Subcutaneous abdominal adipose tissue (tissue), 5 donors: ENCODE measurements around the gene KRT16.
A peak's percentile ranks its signal among the peaks of the same experiment; 100 is the strongest.

Experiments
- H3K27ac ChIP-seq: one replicate; pipeline ENCODE4 v1.7.0; 2013; ENCODE audit warnings: low read depth, mild to moderate bottlenecking, inconsistent platforms, low read length, moderate library complexity
- H3K27me3 ChIP-seq, 5 donors: one replicate each; pipeline ENCODE4 v1.7.0; 2013; ENCODE audit warnings: low read length in 5 of 5, inconsistent platforms in 1 of 5; ENCODE audit not compliant: control insufficient read depth in 5 of 5, insufficient read depth in 4 of 5
- H3K36me3 ChIP-seq, 5 donors: one replicate each; pipeline ENCODE4 v1.7.0; 2013; ENCODE audit warnings: low read length in 5 of 5; ENCODE audit not compliant: control insufficient read depth in 5 of 5, insufficient read depth in 5 of 5
- H3K4me1 ChIP-seq, 5 donors: one replicate each; pipeline ENCODE4 v1.7.0; 2013; ENCODE audit warnings: low read length in 5 of 5, mild to moderate bottlenecking in 3 of 5, moderate library complexity in 1 of 5; ENCODE audit not compliant: control insufficient read depth in 5 of 5, insufficient read depth in 5 of 5
- H3K4me3 ChIP-seq, 5 donors: one replicate each; pipeline ENCODE4 v1.7.0; 2013; ENCODE audit warnings: low read length in 5 of 5, low read depth in 1 of 5
- H3K9ac ChIP-seq, 5 donors: one replicate each; pipeline ENCODE4 v1.7.0; 2013; ENCODE audit warnings: low read length in 5 of 5, mild to moderate bottlenecking in 4 of 5, moderate library complexity in 3 of 5
- H3K9me3 ChIP-seq, 5 donors: one replicate each; pipeline ENCODE4 v1.7.0; 2013; ENCODE audit warnings: low read length in 5 of 5; ENCODE audit not compliant: control insufficient read depth in 5 of 5
- donor health status: healthy.
- donor health status: healthy.
- donor health status: healthy.
- donor health status: healthy.
- donor health status: healthy.

Gene KRT16

GRCh38 chr17:41653892-41654677 is 41.5 kb upstream of the KRT16 start:
- Histone ChIP-seq H3K9ac (no peak overlapping the region), H3K27ac (no peak overlapping the region), H3K4me3 (no peak overlapping the region), H3K4me1 (peaks cover 5 to 16% (median 7%) of the 10 kb centered on the region in 5 donors), H3K36me3 (no peaks in the 10 kb centered on the region), H3K9me3 (no peaks in the 10 kb centered on the region), H3K27me3 (peaks cover 0 to 3% (median 0%) of the 10 kb centered on the region in 5 donors)

DNA sequence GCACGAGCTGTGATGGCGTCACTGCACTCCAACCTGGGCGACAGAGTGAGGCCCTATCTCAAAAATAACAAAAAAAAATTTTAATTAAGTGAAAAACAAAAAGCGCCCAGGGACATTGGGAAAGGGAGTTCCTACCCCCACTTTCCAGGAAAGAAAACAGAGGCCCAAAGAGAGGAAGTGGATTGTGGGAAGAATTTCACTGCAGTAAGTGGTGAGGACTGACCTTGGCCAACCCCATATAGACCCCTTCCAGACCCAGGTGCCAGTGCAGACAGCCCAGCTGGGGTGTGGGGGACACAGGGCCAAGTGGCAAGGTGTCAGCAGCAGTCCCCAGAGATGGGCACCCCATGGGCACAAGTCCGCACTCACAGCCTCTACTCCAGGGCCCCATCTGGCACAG is 40.9 kb upstream of the KRT16 start:
- no peak overlapping the region for H3K9ac ChIP-seq
- peaks cover 0 to 3% (median 0%) of the 10 kb centered on the region in 5 donors for H3K27me3 ChIP-seq
- H3K9me3 ChIP-seq = no peaks in the 10 kb centered on the region
- no peak overlapping the region for H3K4me3 ChIP-seq
- peaks cover 5 to 22% (median 12%) of the 10 kb centered on the region in 5 donors for H3K4me1 ChIP-seq
- H3K27ac ChIP-seq = no peak overlapping the region
- no peaks in the 10 kb centered on the region for H3K36me3 ChIP-seq

- Histone ChIP-seq H3K36me3 (no peaks in the 10 kb centered on the region), H3K9ac (peak overlapping the region in 1 of 5 donors; percentile 91), H3K9me3 (no peaks in the 10 kb centered on the region), H3K27ac (no peak overlapping the region), H3K4me1 (peaks cover 5 to 31% (median 20%) of the 10 kb centered on the region in 5 donors), H3K27me3 (peaks cover 0 to 3% (median 0%) of the 10 kb centered on the region in 5 donors), H3K4me3 (no peak overlapping the region)
Measured at GRCh38 chr17:41652461-41652970, 39.9 kb upstream of the KRT16 start.

DNA sequence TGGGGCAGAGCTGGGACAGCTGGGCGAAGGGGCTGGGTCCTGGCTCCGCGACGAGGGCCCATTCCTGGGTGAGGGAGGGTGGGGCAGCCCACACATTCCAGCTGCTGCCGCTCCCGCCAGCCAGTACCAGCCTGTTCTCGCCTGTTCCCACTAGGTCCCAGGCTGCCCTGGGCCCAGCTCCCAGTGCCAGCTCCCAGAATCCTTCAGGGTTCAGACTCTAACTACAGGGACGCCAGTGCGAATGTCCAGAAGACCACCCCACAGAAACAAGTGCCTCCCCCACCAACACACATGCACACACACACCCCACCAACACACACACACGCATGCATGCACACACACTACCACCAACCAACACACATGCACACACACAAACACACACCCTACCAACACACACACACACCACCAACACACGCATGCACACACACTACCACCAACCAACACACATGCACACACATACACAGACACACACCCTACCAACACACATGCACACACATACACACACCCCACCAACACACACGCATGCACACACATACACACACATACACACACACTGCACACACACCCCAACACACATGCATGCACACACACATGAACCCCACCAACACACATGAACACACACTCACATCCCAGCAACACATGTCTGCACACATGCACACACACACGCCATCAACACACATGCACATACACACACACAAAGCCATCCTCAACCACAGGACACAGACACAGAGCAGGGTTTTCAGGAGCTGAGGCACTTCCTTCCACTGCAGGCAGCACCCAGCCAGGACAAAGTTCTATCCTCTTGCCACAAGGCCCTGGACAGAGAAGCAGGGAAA is 39.3 kb upstream of the KRT16 start:
- H3K9ac ChIP-seq = peak overlapping the region in 1 of 5 donors; percentile 12
- H3K9me3 ChIP-seq = no peaks in the 10 kb centered on the region
- no peaks in the 10 kb centered on the region for H3K36me3 ChIP-seq
- peaks cover 5 to 31% (median 21%) of the 10 kb centered on the region in 5 donors for H3K4me1 ChIP-seq
- no peak overlapping the region for H3K27ac ChIP-seq
- H3K4me3 ChIP-seq = peak overlapping the region in 1 of 5 donors; percentile 40
- peaks cover 0 to 3% (median 0%) of the 10 kb centered on the region in 5 donors for H3K27me3 ChIP-seq

GRCh38 chr17:41650794-41651624 is 38.4 kb upstream of the KRT16 start:
- H3K4me3 ChIP-seq = no peak overlapping the region
- no peaks in the 10 kb centered on the region for H3K9me3 ChIP-seq
- peak overlapping the region in 2 of 5 donors; percentile 12 to 16 for H3K9ac ChIP-seq
- peaks cover 0 to 3% (median 0%) of the 10 kb centered on the region in 5 donors for H3K27me3 ChIP-seq
- H3K4me1 ChIP-seq = peaks cover 5 to 34% (median 22%) of the 10 kb centered on the region in 5 donors
- no peak overlapping the region for H3K27ac ChIP-seq
- H3K36me3 ChIP-seq = no peaks in the 10 kb centered on the region

DNA sequence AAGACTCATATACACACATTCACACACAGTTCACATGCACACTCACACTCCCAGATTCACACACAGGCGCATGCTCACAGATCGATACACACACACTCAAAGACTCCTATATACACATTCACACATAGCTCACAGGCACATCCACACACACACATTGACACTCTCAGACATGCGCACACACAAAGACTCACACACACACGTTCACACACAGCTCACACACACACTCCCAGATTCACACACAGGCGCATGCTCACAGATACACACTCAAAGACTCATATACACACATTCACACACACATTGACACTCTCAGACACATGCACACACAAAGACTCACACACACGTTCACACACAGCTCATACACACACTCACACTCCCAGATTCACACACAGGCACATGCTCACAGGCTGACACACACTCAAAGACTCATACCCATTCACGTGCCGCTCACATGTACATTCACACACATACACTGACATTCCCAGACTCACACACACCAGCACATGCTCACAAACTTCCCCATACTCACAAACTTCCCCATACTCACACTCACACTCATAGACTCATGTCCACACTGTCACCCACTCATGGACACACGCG is 37.5 kb upstream of the KRT16 start:
- Histone ChIP-seq H3K27me3 (peaks cover 0 to 3% (median 0%) of the 10 kb centered on the region in 5 donors), H3K9ac (peak overlapping the region in 1 of 5 donors; percentile 16), H3K4me3 (no peak overlapping the region), H3K4me1 (peaks cover 8 to 41% (median 32%) of the 10 kb centered on the region in 5 donors), H3K36me3 (no peaks in the 10 kb centered on the region), H3K27ac (no peak overlapping the region), H3K9me3 (no peaks in the 10 kb centered on the region)

DNA sequence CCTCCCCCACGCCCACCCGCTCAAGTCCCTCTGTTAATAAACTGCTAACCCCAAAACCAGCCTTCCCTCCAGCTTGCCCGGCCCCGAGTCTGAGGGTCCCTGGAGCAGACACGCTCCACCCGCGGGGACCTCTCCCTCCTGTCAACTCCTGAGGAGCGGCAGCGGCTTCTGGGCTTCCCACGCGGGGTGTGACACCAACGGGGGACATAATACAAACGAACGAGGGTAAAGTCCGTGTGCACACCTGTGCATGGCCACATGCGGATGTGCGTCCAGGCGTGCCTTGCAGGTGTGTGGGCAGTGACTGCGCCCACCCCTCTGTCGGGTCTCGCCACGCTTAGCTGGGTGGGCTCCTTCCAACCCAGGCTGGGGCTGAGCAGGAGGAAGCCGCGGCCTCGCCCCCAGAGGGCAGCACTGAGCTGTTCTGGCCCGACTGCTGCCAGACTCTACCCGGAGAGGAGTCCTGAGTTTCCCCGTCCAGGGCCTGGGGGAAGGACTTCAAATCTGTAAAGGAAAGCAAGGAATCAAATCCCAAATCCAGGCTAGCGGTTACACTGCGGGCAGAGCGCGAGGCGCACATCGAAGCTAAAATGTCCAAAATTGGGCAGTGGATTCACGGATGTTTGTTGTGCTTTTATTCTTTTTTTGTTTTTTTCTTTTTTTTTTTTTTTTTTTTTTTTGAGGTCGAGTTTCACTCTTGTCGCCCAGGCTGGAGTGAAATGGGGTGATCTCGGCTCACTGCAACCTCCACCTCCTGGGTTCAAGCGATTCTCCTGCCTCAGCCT is 36.0 kb upstream of the KRT16 start:
- Histone ChIP-seq H3K9ac (peak overlapping the region in 3 of 5 donors; percentile 35 to 55 (median 53)), H3K4me1 (peaks cover 8 to 47% (median 32%) of the 10 kb centered on the region in 5 donors), H3K27me3 (peaks cover 0 to 3% (median 0%) of the 10 kb centered on the region in 5 donors), H3K36me3 (no peaks in the 10 kb centered on the region), H3K4me3 (peak overlapping the region; percentile 36 to 66 (median 60)), H3K27ac (no peak overlapping the region), H3K9me3 (no peaks in the 10 kb centered on the region)

DNA sequence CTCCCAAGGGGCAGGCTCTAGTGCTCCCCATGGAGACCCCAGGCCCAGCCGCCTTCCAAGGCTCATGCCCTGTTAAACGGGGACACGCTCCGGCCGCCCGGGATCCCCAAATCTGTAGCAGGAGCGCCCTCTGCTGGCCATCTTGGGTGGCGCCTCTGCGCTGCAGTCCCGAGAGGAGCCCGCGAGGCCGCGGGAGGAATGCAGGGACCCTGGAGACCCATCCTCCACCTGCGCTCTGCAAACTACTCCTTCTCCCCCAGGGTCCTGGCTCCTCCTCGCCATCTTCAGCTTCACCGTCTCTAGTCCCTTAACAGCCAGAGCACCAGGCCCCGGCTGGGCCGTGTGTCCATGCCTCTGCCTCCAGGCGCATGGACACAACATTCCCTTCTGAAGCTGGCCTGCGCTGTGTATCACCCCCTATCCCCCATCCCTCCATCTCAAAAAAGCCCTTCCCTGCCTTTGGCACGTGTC is 35.4 kb upstream of the KRT16 start:
- no peak overlapping the region for H3K27ac ChIP-seq
- H3K27me3 ChIP-seq = peaks cover 0 to 3% (median 0%) of the 10 kb centered on the region in 5 donors
- H3K4me3 ChIP-seq = peak overlapping the region; percentile 36 to 66 (median 60)
- no peaks in the 10 kb centered on the region for H3K36me3 ChIP-seq
- H3K9me3 ChIP-seq = no peaks in the 10 kb centered on the region
- peaks cover 8 to 47% (median 32%) of the 10 kb centered on the region in 5 donors for H3K4me1 ChIP-seq
- H3K9ac ChIP-seq = peak overlapping the region in 2 of 5 donors; percentile 35 to 53
